ENCODE data around the gene ATP5F1D.
"Not testable (repeated sequence)": the region's sequence is repeated elsewhere in the genome, so short reads cannot be mapped to it uniquely, and the experiment has no call there.

The ATP5F1D gene

GRCh38 chr19:1238369-1239303 is 2.9 kb upstream of the ATP5F1D start:
- DNase-seq (ENCODE audit: insufficient read length, low spot score) (no peak), FAIRE-seq (no peak)
- TF ChIP-seq TAF1 (IDR thresholded peaks at IDR 0.05; ENCODE audit: low read depth, low read length) (no peak), SPI1 (IDR thresholded peaks at IDR 0.05; ENCODE audit: low read depth, low read length) (no peak), POLR2A (IDR thresholded peaks at IDR 0.05; ENCODE audit: low read depth, low read length) (no peak), POU2F2 (IDR thresholded peaks at IDR 0.05; ENCODE audit: low read depth, low read length) (no peak), POLR2AphosphoS5 (IDR thresholded peaks at IDR 0.05; ENCODE audit: low read depth, low read length) (no peak), PAX5 (IDR thresholded peaks at IDR 0.05; ENCODE audit: insufficient read depth, low read length, severe bottlenecking) (no peak)

- FAIRE-seq (no peak), DNase-seq (ENCODE audit: insufficient read length, low spot score) (no peak)
- TF ChIP-seq POLR2AphosphoS5 (IDR thresholded peaks at IDR 0.05; ENCODE audit: low read depth, low read length) (no peak), TAF1 (IDR thresholded peaks at IDR 0.05; ENCODE audit: low read depth, low read length) (no peak), POU2F2 (IDR thresholded peaks at IDR 0.05; ENCODE audit: low read depth, low read length) (no peak), POLR2A (IDR thresholded peaks at IDR 0.05; ENCODE audit: low read depth, low read length) (no peak), PAX5 (IDR thresholded peaks at IDR 0.05; ENCODE audit: insufficient read depth, low read length, severe bottlenecking) (no peak), SPI1 (IDR thresholded peaks at IDR 0.05; ENCODE audit: low read depth, low read length) (no peak)
These were observed 2.1 kb upstream of the ATP5F1D start for GRCh38 chr19:1239420-1239795.

GRCh38 chr19:1239796-1240737 is 1.5 kb upstream of the ATP5F1D start:
- TF ChIP-seq PAX5 (IDR thresholded peaks at IDR 0.05; ENCODE audit: insufficient read depth, low read length, severe bottlenecking) (no peak), POU2F2 (IDR thresholded peaks at IDR 0.05; ENCODE audit: low read depth, low read length) (no peak), TAF1 (IDR thresholded peaks at IDR 0.05; ENCODE audit: low read depth, low read length) (no peak), POLR2AphosphoS5 (IDR thresholded peaks at IDR 0.05; ENCODE audit: low read depth, low read length) (no peak), POLR2A (IDR thresholded peaks at IDR 0.05; ENCODE audit: low read depth, low read length) (no peak), SPI1 (IDR thresholded peaks at IDR 0.05; ENCODE audit: low read depth, low read length) (no peak)
- peak; percentile 100 for DNase-seq (ENCODE audit: insufficient read length, low spot score)
- FAIRE-seq: peak; percentile 95

- TF ChIP-seq POU2F2 (IDR thresholded peaks at IDR 0.05; ENCODE audit: low read depth, low read length) (no peak), POLR2AphosphoS5 (IDR thresholded peaks at IDR 0.05; ENCODE audit: low read depth, low read length) (no peak), TAF1 (IDR thresholded peaks at IDR 0.05; ENCODE audit: low read depth, low read length) (no peak), POLR2A (IDR thresholded peaks at IDR 0.05; ENCODE audit: low read depth, low read length) (no peak), SPI1 (IDR thresholded peaks at IDR 0.05; ENCODE audit: low read depth, low read length) (no peak), PAX5 (IDR thresholded peaks at IDR 0.05; ENCODE audit: insufficient read depth, low read length, severe bottlenecking) (no peak)
- FAIRE-seq (peak; percentile 33), DNase-seq (ENCODE audit: insufficient read length, low spot score) (no peak)
These were observed 626 bp upstream of the ATP5F1D start for GRCh38 chr19:1240925-1241324.

- FAIRE-seq (peak; percentile 28), DNase-seq (ENCODE audit: insufficient read length, low spot score) (peak; percentile 90)
- TF ChIP-seq POU2F2 (IDR thresholded peaks at IDR 0.05; ENCODE audit: low read depth, low read length) (no peak), PAX5 (IDR thresholded peaks at IDR 0.05; ENCODE audit: insufficient read depth, low read length, severe bottlenecking) (no peak), POLR2A (IDR thresholded peaks at IDR 0.05; ENCODE audit: low read depth, low read length) (no peak), SPI1 (IDR thresholded peaks at IDR 0.05; ENCODE audit: low read depth, low read length) (no peak), POLR2AphosphoS5 (IDR thresholded peaks at IDR 0.05; ENCODE audit: low read depth, low read length) (no peak), TAF1 (IDR thresholded peaks at IDR 0.05; ENCODE audit: low read depth, low read length) (no peak)
These were observed 2.5 kb downstream of the ATP5F1D start for GRCh38 chr19:1243768-1244692.

- FAIRE-seq (no peak), DNase-seq (ENCODE audit: insufficient read length, low spot score) (no peak)
- no peak for TF ChIP-seq PAX5 (IDR thresholded peaks at IDR 0.05; ENCODE audit: insufficient read depth, low read length, severe bottlenecking)
- no peak for TF ChIP-seq SPI1 (IDR thresholded peaks at IDR 0.05; ENCODE audit: low read depth, low read length)
- TF ChIP-seq POU2F2 (IDR thresholded peaks at IDR 0.05; ENCODE audit: low read depth, low read length): no peak
- no peak for TF ChIP-seq TAF1 (IDR thresholded peaks at IDR 0.05; ENCODE audit: low read depth, low read length)
- no peak for TF ChIP-seq POLR2A (IDR thresholded peaks at IDR 0.05; ENCODE audit: low read depth, low read length)
- no peak for TF ChIP-seq POLR2AphosphoS5 (IDR thresholded peaks at IDR 0.05; ENCODE audit: low read depth, low read length)
These were observed 3.3 kb downstream of the ATP5F1D start for GRCh38 chr19:1244693-1245451.

GRCh38 chr19:1245494-1246264 is 4.1 kb downstream of the ATP5F1D start:
- FAIRE-seq: no peak
- DNase-seq (ENCODE audit: insufficient read length, low spot score): no peak
- no peak for TF ChIP-seq SPI1 (IDR thresholded peaks at IDR 0.05; ENCODE audit: low read depth, low read length)
- no peak for TF ChIP-seq POU2F2 (IDR thresholded peaks at IDR 0.05; ENCODE audit: low read depth, low read length)
- no peak for TF ChIP-seq PAX5 (IDR thresholded peaks at IDR 0.05; ENCODE audit: insufficient read depth, low read length, severe bottlenecking)
- no peak for TF ChIP-seq TAF1 (IDR thresholded peaks at IDR 0.05; ENCODE audit: low read depth, low read length)
- no peak for TF ChIP-seq POLR2A (IDR thresholded peaks at IDR 0.05; ENCODE audit: low read depth, low read length)
- no peak for TF ChIP-seq POLR2AphosphoS5 (IDR thresholded peaks at IDR 0.05; ENCODE audit: low read depth, low read length)

- peak; percentile 58 for FAIRE-seq
- not testable (repeated sequence) for DNase-seq (ENCODE audit: insufficient read length, low spot score)
These were observed 4.9 kb downstream of the ATP5F1D start for GRCh38 chr19:1246265-1247087.
